ENCODE results near the gene ZNF25.

Gene ZNF25

DNA sequence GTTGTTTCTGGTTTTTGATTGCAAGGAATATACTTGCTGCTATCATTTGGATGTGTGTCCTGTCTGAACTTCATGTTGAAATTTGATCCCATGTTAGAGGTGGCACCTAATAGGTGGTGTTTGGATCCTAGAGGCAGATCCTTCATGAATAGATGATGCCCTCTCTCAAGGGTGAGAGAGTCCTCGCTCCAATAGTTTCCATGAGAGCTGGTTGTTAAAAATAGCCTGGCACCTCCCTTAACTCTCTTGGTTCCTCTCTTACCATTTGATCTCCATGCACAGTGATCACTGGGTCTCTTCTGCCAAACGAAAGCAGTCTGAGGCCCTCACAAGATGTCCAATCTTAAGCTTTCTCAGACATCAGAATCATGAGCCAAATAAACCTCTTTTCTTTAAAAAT, 70.1 kb downstream of the ZNF25 start:
- TF ChIP-seq, protein P1, sequence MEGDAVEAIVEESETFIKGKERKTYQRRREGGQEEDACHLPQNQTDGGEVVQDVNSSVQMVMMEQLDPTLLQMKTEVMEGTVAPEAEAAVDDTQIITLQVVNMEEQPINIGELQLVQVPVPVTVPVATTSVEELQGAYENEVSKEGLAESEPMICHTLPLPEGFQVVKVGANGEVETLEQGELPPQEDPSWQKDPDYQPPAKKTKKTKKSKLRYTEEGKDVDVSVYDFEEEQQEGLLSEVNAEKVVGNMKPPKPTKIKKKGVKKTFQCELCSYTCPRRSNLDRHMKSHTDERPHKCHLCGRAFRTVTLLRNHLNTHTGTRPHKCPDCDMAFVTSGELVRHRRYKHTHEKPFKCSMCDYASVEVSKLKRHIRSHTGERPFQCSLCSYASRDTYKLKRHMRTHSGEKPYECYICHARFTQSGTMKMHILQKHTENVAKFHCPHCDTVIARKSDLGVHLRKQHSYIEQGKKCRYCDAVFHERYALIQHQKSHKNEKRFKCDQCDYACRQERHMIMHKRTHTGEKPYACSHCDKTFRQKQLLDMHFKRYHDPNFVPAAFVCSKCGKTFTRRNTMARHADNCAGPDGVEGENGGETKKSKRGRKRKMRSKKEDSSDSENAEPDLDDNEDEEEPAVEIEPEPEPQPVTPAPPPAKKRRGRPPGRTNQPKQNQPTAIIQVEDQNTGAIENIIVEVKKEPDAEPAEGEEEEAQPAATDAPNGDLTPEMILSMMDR (IDR thresholded peaks at IDR 0.05), result no peak

Measured in LNCAP (cell line).